DOHH2 (cell line): Measurements from ENCODE around the gene ZFYVE27.

Source experiments
- EZH2phosphoT487 ChIP-seq: fragments of 200-600 bp; sonication (generic); IDR thresholded peaks from 2 replicates; pipeline ENCODE4 v1.6.1; 2017; ENCODE audit warnings: borderline replicate concordance, mild to moderate bottlenecking, antibody characterized with exemption, low read length, moderate library complexity, mixed read lengths
- TF ChIP-seq, protein P1 (sequence below): fragments of 200-600 bp; sonication (generic); IDR thresholded peaks from one replicate; pipeline ENCODE4 v1.5.1; 2014; ENCODE audit warnings: antibody characterized with exemption, mild to moderate bottlenecking, low read depth, low read length; ENCODE audit not compliant: poor library complexity, severe bottlenecking

- TF ChIP-seq, protein P1, sequence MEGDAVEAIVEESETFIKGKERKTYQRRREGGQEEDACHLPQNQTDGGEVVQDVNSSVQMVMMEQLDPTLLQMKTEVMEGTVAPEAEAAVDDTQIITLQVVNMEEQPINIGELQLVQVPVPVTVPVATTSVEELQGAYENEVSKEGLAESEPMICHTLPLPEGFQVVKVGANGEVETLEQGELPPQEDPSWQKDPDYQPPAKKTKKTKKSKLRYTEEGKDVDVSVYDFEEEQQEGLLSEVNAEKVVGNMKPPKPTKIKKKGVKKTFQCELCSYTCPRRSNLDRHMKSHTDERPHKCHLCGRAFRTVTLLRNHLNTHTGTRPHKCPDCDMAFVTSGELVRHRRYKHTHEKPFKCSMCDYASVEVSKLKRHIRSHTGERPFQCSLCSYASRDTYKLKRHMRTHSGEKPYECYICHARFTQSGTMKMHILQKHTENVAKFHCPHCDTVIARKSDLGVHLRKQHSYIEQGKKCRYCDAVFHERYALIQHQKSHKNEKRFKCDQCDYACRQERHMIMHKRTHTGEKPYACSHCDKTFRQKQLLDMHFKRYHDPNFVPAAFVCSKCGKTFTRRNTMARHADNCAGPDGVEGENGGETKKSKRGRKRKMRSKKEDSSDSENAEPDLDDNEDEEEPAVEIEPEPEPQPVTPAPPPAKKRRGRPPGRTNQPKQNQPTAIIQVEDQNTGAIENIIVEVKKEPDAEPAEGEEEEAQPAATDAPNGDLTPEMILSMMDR, result no peak
- TF ChIP-seq EZH2phosphoT487, result no peak
Measured at GRCh38 chr10:97777143-97777542, 40.2 kb downstream of the ZFYVE27 start.
